ENCODE measurements around the gene GPATCH3.

- TF ChIP-seq RAD21 (IDR thresholded peaks at IDR 0.05; ENCODE audit: low read length) (no peak), CTCF (IDR thresholded peaks at IDR 0.05) (no peak)
Observed at GRCh38 chr1:26936823-26937222, 36.6 kb upstream of the GPATCH3 start.

Data from SK-N-SH (cell line).